Measurements from ENCODE around the gene SNCAIP. TPM values are rescaled to one million over a fixed set of nuclear protein-coding genes. Genes with fewer than 3 reads are reported as not detected.

The SNCAIP gene
- total and polyA plus RNA-seq, 8 donors, result 0.45 to 10.6 (median 2.6) TPM; not detected in 1

DNA sequence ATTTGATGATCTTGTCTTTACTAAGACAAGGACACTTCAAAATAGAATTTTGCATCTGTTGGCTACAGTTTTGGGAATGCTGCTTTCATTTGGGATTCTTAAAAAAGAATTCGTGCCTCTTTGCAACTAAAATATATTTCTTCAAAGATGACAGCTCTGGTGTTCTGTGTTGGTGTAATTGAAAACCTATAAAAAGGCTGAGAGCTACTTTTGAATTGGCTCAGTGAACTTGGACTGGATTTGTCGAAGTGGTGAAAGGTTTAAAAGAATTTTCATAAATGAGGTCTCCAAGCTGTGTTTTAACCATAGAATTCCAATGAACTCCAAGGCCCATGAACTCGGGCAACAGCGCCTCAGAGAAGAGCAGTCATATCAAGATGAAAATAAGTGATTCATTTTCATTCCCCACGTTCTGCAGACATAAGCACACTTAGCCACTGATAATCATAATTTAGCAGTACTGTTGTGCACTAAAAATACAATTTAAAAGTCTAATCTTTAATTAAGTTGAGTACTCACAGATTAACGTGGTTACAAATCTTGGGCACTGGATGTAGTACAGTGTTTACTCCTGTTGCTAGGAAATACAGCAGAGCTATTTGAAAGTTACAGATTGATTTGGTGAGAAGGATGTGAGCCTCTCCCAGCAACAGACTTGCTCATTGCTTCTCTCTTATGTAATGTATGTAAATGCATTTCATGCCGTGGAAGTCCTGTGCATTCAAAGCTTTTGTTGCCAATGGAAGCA, 10.9 kb downstream of the SNCAIP start:
- Histone ChIP-seq H3K4me1 (no peaks in the 10 kb centered on the region), H3K27ac (no peak overlapping the region), H3K9me3 (no peaks in the 10 kb centered on the region), H3K4me3 (no peak overlapping the region), H3K36me3 (no peaks in the 10 kb centered on the region), H3K27me3 (no peaks in the 10 kb centered on the region)
- DNase-seq, result peak in 1 of 2 donors; percentile 72
- 32 to 42% (median 40%) methylated on average over 7 of the region's 7 CpGs for WGBS, 5 donors
- TF ChIP-seq POLR2AphosphoS5 (IDR thresholded peaks at IDR 0.05), result no peak
- no peak for TF ChIP-seq POLR2A (IDR thresholded peaks at IDR 0.05)
- TF ChIP-seq EP300 (IDR thresholded peaks at IDR 0.05), result no peak
- TF ChIP-seq, protein P1, sequence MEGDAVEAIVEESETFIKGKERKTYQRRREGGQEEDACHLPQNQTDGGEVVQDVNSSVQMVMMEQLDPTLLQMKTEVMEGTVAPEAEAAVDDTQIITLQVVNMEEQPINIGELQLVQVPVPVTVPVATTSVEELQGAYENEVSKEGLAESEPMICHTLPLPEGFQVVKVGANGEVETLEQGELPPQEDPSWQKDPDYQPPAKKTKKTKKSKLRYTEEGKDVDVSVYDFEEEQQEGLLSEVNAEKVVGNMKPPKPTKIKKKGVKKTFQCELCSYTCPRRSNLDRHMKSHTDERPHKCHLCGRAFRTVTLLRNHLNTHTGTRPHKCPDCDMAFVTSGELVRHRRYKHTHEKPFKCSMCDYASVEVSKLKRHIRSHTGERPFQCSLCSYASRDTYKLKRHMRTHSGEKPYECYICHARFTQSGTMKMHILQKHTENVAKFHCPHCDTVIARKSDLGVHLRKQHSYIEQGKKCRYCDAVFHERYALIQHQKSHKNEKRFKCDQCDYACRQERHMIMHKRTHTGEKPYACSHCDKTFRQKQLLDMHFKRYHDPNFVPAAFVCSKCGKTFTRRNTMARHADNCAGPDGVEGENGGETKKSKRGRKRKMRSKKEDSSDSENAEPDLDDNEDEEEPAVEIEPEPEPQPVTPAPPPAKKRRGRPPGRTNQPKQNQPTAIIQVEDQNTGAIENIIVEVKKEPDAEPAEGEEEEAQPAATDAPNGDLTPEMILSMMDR (IDR thresholded peaks at IDR 0.05), result no peak
- intact Hi-C loops (cut with DNase I; ENCODE audit: low total_unique reads), result no loop called here

DNA sequence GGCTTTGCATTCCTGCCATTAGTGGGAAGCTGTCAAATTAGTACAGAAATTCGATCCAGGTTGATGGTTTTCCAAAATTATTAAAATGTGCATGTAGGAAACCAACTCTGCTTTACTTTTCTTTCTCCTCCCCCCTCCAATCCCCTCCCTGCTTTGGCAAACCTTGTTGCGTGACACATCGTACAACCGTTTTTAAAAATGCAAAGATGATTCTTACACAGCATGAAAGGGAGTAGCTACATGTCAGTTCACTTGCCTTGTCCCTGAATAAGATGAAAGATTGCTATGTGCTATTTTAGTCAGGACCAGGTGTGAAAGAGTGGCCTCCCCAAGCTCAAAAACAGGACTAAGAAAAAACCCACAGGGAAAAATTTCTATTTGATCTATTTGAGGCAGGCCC, 11.7 kb downstream of the SNCAIP start:
- no peak overlapping the region for H3K27ac ChIP-seq
- no peaks in the 10 kb centered on the region for H3K4me1 ChIP-seq
- no peak overlapping the region for H3K4me3 ChIP-seq
- TF ChIP-seq EP300 (IDR thresholded peaks at IDR 0.05) (no peak), POLR2A (IDR thresholded peaks at IDR 0.05) (no peak), POLR2AphosphoS5 (IDR thresholded peaks at IDR 0.05) (no peak)
- TF ChIP-seq, protein P1 (IDR thresholded peaks at IDR 0.05), result no peak
- H3K36me3 ChIP-seq, result no peaks in the 10 kb centered on the region
- no peaks in the 10 kb centered on the region for H3K27me3 ChIP-seq
- intact Hi-C loops (cut with DNase I; ENCODE audit: low total_unique reads), result no loop called here
- WGBS, 5 donors, result 77 to 86% (median 84%) methylated on average over 4 of the region's 4 CpGs
- no peak for DNase-seq
- no peaks in the 10 kb centered on the region for H3K9me3 ChIP-seq

DNA sequence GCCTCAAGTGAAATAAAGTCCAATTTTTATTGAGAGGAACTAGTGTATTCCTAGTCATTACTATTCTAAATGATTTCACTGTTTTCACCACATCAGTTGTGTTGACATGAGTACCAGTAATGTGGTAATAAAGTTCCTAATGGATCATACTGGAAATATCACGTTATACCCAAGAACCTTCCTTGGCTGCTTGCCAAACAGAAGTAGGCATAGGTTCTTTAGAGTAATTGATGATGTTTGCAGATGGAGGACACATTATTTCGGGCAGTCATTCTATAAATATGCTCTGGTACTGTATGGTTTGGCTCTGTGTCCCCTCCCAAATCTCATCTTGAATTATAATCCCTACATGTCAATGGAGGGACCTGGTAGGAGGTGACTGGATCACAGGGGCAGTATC, 15.1 kb downstream of the SNCAIP start:
- TF ChIP-seq POLR2A (IDR thresholded peaks at IDR 0.05), result no peak
- TF ChIP-seq EP300 (IDR thresholded peaks at IDR 0.05), result no peak
- TF ChIP-seq, protein P1 (IDR thresholded peaks at IDR 0.05), result no peak
- TF ChIP-seq POLR2AphosphoS5 (IDR thresholded peaks at IDR 0.05), result no peak
- Histone ChIP-seq H3K9me3 (no peaks in the 10 kb centered on the region), H3K27ac (no peak overlapping the region), H3K36me3 (no peaks in the 10 kb centered on the region), H3K4me1 (no peaks in the 10 kb centered on the region), H3K4me3 (no peak overlapping the region), H3K27me3 (no peaks in the 10 kb centered on the region)
- 41 to 61% (median 46%) methylated on average over 2 of the region's 2 CpGs for WGBS, 5 donors
- no peak for DNase-seq
- intact Hi-C loops (cut with DNase I; ENCODE audit: low total_unique reads), result no loop called here

DNA sequence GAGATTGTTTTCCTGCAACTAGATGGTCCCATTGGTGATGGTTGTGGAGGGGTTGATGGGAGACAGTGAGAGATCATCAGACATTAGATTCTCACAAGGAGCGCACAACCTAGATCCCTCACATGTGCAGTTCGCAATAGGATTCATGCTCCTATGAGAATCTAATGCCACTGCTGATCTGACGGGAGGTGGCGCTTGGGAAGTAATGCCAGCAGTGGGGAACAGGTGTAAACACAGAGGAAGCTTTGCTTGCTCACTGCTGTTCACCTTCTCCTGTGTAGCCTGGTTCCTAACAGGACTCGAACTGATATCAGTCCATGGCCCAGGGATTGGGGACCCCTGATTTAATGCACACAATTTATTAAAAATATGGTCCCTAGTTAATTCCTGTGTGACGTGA, 18.8 kb downstream of the SNCAIP start:
- DNase-seq, result no peak
- intact Hi-C loops (cut with DNase I; ENCODE audit: low total_unique reads), result no loop called here
- 87 to 94% (median 92%) methylated on average over 6 of the region's 6 CpGs for WGBS, 5 donors

More for the DNA sequence above, 18.8 kb downstream of the SNCAIP start:
- no peaks in the 10 kb centered on the region for H3K36me3 ChIP-seq
- TF ChIP-seq, protein P1 (IDR thresholded peaks at IDR 0.05), result no peak
- TF ChIP-seq POLR2A (IDR thresholded peaks at IDR 0.05) (no peak), POLR2AphosphoS5 (IDR thresholded peaks at IDR 0.05) (no peak), EP300 (IDR thresholded peaks at IDR 0.05) (no peak)
- no peak overlapping the region for H3K4me3 ChIP-seq
- H3K4me1 ChIP-seq, result peaks cover 0 to 5% (median 0%) of the 10 kb centered on the region in 4 donors
- H3K27ac ChIP-seq, result no peak overlapping the region
- no peaks in the 10 kb centered on the region for H3K9me3 ChIP-seq
- H3K27me3 ChIP-seq, result no peaks in the 10 kb centered on the region

Data from stomach (tissue), 9 donors.